Psoas muscle (tissue), 8 donors: Measurements from ENCODE around the gene METRN. TPM values are rescaled to one million over a fixed set of nuclear protein-coding genes. Genes with fewer than 3 reads are reported as not detected.

ENCODE experiments used
- ATAC-seq, 4 donors: fragments of 200-7000 bp; cut with Tn5 transposase; one replicate each; pipeline ENCODE4 v1.9.1; 2020; ENCODE audit warnings: moderate library complexity in 3 of 4, mild to moderate bottlenecking in 2 of 4
- DNase-seq, 2 donors: peaks; one replicate each; pipeline ENCODE4 v3.0.0-alpha.2; 2020
- H3K27ac ChIP-seq: fragments of 200-600 bp; one replicate; pipeline ENCODE4 v1.8.0; 2022
- H3K27me3 ChIP-seq, 3 donors: fragments of 200-600 bp in 1 of 3; one replicate each; pipeline versions ENCODE4 v1.6.1 to v1.8.0; 2013 to 2022; ENCODE audit warnings: low read length in 2 of 3, mild to moderate bottlenecking in 2 of 3, moderate library complexity in 1 of 3; ENCODE audit not compliant: insufficient read depth in 3 of 3
- H3K36me3 ChIP-seq, 2 donors: fragments of 200-600 bp in 1 of 2; one replicate each; pipeline versions ENCODE4 v1.6.1 to v1.8.0; 2013 to 2022; ENCODE audit warnings: low read depth in 1 of 2, mild to moderate bottlenecking in 1 of 2, moderate library complexity in 1 of 2; ENCODE audit not compliant: insufficient read depth in 1 of 2
- H3K4me1 ChIP-seq: fragments of 200-600 bp; one replicate; pipeline ENCODE4 v1.8.0; 2022
- H3K4me3 ChIP-seq: fragments of 200-600 bp; one replicate; pipeline ENCODE4 v1.8.0; 2022; ENCODE audit warnings: mild to moderate bottlenecking
- H3K9me3 ChIP-seq: fragments of 200-600 bp; one replicate; pipeline ENCODE4 v1.8.0; 2022
- CTCF ChIP-seq: fragments of 200-600 bp; IDR thresholded peaks from one replicate; pipeline ENCODE4 v1.8.0; 2022; ENCODE audit warnings: antibody characterized with exemption
- WGBS, 3 donors: extraction: QIAGEN DNeasy Blood & Tissue Kit; methylation state at CpG; one replicate each; pipeline versions ENCODE4 v1.1.6 to v1.1.7; 2013; 5-methylcytosine and 5-hydroxymethylcytosine counted together
- intact Hi-C, 2 donors: fragments of 100-400 bp; cut with DNase I; formaldehyde crosslinking; loops; one replicate each; pipeline versions ENCODE4 v1.11.0 to v1.14.2; 2022
- polyA plus RNA-seq, 3 donors: library from polyadenylated mRNA; stranded (reverse); fragments of 200-250 nt; gene quantifications; one replicate each; pipeline ENCODE4 v1.2.3, GENCODE V29; 2013
- total RNA-seq, 4 donors: library from RNA; stranded (reverse); fragmentation: NEBNext Ultra II Directional in 2 of 4; extraction: Animal tissue kit (Norgen Biotek cat#: 25700) in 2 of 4; gene quantifications; one replicate each; pipeline versions ENCODE4 v1.2.1 to v1.2.4, GENCODE V29; 2021 to 2023
- donor health status: healthy with polysubstance abuse.
- donor health status: DM: no; HTN: no; CAD: no; lungs with moderate emphysema.
- donor health status: Bipolar disorder and iron deficiency.
- donor health status: healthy.
- donor health status: DM: yes; HTN: yes; CAD: no.
- donor health status: DM: no; HTN: no; CAD: no.
- donor health status: DM: no; HTN: no; CAD: no.
- donor health status: DM: yes; HTN: yes; CAD: no.

METRN gene
- total and polyA plus RNA-seq, 7 donors = 17.9 to 28.0 (median 22.8) TPM

DNA sequence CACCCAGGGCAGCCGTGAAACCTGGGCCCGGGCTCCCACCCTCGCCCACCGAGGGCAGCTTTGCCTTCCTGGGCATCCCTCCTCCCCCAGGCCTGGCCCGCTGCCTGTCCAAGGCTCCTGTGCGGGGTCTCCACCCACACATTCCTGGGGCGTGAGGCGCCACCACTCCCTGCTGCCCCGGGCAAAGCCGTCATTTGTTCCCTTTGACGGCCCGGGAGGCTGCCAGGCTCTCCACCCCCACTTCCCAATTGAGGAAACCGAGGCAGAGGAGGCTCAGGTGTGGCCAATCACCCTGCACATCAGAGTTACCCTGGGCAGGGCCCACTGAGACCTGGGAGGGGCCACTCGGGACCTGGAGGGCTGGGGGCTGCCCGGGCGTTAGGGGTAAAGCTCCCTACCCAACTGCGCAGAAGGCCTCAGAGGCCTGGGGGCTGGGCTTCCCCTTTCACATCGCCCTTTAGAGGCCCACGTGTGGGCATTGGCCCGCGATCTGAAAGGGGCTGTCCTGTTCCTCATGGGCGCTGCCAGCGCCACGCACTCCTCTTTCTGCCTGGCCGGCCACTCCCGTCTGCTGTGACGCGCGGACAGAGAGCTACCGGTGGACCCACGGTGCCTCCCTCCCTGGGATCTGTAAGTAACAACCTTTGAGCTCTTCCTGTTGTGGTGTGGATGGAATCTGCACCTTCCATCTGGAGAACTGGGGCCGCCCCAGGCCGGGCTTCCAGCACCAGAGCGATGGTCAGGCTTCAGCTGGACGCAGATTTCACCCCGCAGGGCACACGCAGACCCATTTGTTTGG is 45.8 kb downstream of the METRN start, which contains the start of gene MSLN:
Gene MSLN (plus strand): TSS at position 190 of the 799 bp plus-strand sequence. CDS start 1,947 bp downstream, outside the sequence.
- no peak for TF ChIP-seq CTCF
- Histone ChIP-seq H3K27me3 (peaks cover 0 to 50% (median 12%) of the 10 kb centered on the region in 3 donors), H3K27ac (no peak within 1 kb of the TSS), H3K9me3 (no peaks in the 10 kb centered on the region), H3K36me3 (no peaks in the 10 kb centered on the region), H3K4me3 (no peak within 1 kb of the TSS), H3K4me1 (no peaks in the 10 kb centered on the region)
- no peak for DNase-seq
- intact Hi-C loops = no loop called here
- WGBS, 3 donors = 71 to 76% (median 72%) methylated on average over 37 of the region's 37 CpGs
- no peak for ATAC-seq

DNA sequence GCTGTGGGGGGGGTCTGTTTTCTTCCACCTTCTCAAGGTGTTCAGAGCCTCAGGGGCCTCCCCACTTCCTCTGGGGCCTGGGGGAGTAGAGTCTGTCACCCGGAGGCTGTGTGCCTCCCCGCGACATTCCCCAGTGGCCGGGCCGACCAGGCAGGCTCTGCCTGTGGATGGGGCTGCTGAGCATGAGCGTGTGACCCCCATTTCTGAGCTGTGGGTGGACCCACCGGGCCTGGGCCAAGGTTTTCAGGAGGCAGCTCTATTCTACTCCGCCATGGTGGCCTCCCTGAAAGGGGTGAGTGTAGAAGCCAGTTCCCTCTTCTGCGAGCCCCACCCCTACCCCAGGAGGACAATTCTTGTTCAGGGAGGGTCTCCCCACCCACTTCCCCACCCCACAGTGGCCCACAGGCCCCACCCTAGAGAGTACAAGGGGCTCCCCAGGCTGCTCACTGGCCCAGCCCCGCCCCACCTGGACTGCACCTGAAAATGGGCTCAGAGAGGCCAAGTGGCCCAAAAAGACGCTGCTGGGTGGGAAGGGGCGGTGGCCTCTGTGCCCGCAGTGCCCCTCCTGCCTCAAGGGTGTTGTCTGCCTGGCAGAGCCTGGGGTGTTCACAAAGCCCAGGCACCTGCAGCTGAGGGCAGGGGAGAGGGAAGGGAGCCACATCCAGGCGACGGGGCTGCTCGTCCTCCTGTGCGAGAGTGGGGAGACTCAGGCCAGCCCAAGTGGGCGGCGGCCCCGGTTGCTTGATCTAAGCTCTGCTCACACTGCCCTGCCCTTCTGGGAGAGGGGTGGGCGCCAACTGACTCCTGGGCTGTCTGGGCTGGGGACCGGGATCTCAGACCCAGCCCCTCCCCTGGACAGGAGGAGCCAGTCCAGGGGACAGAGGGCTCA is 47.0 kb downstream of the METRN start:
- ATAC-seq (no peak), DNase-seq (no peak)

GRCh38 chr16:762595-763268 is 47.8 kb downstream of the METRN start:
- Histone ChIP-seq H3K27ac (no peak overlapping the region), H3K9me3 (no peaks in the 10 kb centered on the region), H3K27me3 (peaks cover 0 to 44% (median 12%) of the 10 kb centered on the region in 3 donors), H3K36me3 (no peaks in the 10 kb centered on the region), H3K4me1 (no peaks in the 10 kb centered on the region), H3K4me3 (no peak overlapping the region)
- DNase-seq (no peak), ATAC-seq (no peak)
- WGBS, 3 donors = 61 to 66% (median 63%) methylated on average over 12 to 17 of the region's 17 CpGs
- intact Hi-C loops = no loop called here
- no peak for TF ChIP-seq CTCF

More for the DNA sequence above, 47.0 kb downstream of the METRN start:
- H3K36me3 ChIP-seq = no peaks in the 10 kb centered on the region
- no peak overlapping the region for H3K4me3 ChIP-seq
- H3K27me3 ChIP-seq = peaks cover 0 to 44% (median 12%) of the 10 kb centered on the region in 3 donors
- no peaks in the 10 kb centered on the region for H3K4me1 ChIP-seq
- no peak overlapping the region for H3K27ac ChIP-seq
- H3K9me3 ChIP-seq = no peaks in the 10 kb centered on the region
- intact Hi-C loops = no loop called here
- 52 to 59% (median 59%) methylated on average over 19 to 22 of the region's 22 CpGs for WGBS, 3 donors
- no peak for TF ChIP-seq CTCF

DNA sequence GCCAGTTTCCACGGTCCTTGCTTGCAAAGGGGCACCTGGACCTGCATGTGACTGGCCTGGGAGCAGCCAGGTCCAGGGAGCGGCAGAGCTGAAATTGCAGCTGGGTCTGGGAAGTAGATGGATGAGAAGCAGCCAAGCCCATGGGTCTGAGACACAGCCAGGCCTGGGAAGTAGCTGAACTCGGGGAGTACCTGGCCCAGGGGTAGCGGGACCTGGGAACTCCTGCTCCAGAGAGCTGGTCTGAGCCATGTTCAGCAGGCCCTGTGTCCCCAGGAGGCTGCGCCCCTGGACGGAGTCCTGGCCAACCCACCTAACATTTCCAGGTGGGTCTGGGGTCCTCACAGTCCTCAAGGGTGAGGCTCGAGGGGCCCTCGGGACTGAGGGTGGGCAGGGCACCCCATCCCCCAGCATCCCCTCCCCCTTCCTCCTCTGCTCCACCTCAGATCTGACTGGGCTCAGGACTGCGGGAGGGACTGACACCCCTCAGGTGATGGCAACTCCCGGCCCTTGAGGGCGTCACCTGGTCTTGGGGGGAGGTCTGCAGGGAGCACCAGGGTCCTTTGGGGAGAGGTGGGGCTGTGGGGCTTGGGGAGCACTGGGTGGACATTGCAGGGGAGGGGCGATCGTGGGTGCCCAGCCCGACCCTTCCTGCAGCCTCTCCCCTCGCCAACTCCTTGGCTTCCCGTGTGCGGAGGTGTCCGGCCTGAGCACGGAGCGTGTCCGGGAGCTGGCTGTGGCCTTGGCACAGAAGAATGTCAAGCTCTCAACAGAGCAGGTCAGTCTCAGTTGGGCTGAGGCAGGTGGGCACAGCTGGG is 48.7 kb downstream of the METRN start:
- no peak for TF ChIP-seq CTCF
- Histone ChIP-seq H3K4me3 (no peak overlapping the region), H3K27me3 (peaks cover 0 to 50% (median 16%) of the 10 kb centered on the region in 3 donors), H3K27ac (no peak overlapping the region), H3K9me3 (no peaks in the 10 kb centered on the region), H3K4me1 (no peaks in the 10 kb centered on the region), H3K36me3 (no peaks in the 10 kb centered on the region)
- DNase-seq (no peak), ATAC-seq (no peak)
- 60 to 64% (median 61%) methylated on average over 12 to 21 of the region's 21 CpGs for WGBS, 3 donors
- intact Hi-C loops = no loop called here
